PC-9 (cell line): Measurements from ENCODE around the gene CAMSAP3. TPM values are rescaled to one million over a fixed set of nuclear protein-coding genes. Genes with fewer than 3 reads are reported as not detected.

Experiments
- BruUV-seq: library from RNA; stranded (reverse); fragments of 400-500 nt; replicated peaks from 2 replicates; lab custom pipeline; 2021; lab: Mats Ljungman, UMichigan
- CTCF ChIA-PET: fragments of 300-600 bp; sonication (Branson Sonifier 250); formaldehyde crosslinking; loops from one replicate; lab custom pipeline; 2022; ENCODE audit warnings: antibody characterized with exemption; lab: Charles Lee
- POLR2A ChIA-PET: fragments of 300-600 bp; sonication (Branson Sonifier 250); formaldehyde crosslinking; loops from one replicate; lab custom pipeline; 2022; ENCODE audit warnings: antibody characterized with exemption; ENCODE audit not compliant: unreplicated experiment; lab: Charles Lee
- DNase-seq, 2 experiments: peaks; one replicate each; pipeline versions ENCODE4 v3.0.0 to v3.0.0-alpha.2; 2015 to 2022; ENCODE audit warnings: mixed read lengths in 1 of 2
- H2AFZ ChIP-seq: fragments of 200-600 bp; sonication (generic); 2 replicates; pipeline ENCODE4 v1.8.1; 2017; ENCODE audit warnings: antibody characterized with exemption
- H3F3A ChIP-seq: fragments of 200-600 bp; sonication (generic); 2 replicates; pipeline ENCODE4 v1.8.1; 2017; ENCODE audit warnings: antibody characterized with exemption, mild to moderate bottlenecking, low read depth; ENCODE audit not compliant: insufficient read depth
- H3K27ac ChIP-seq: fragments of 200-600 bp; sonication (generic); 2 replicates; pipeline ENCODE4 v1.6.1; 2016; ENCODE audit warnings: mixed run types
- H3K27me3 ChIP-seq: fragments of 200-600 bp; sonication (generic); 2 replicates; pipeline ENCODE4 v1.6.1; 2016; ENCODE audit warnings: low read depth, mixed run types; ENCODE audit not compliant: insufficient read depth
- H3K36me3 ChIP-seq: fragments of 200-600 bp; sonication (generic); 2 replicates; pipeline ENCODE4 v1.6.1; 2016; ENCODE audit warnings: low read depth, mixed run types
- H3K4me1 ChIP-seq: fragments of 200-600 bp; sonication (generic); replicated peaks from 2 replicates; pipeline ENCODE4 v1.6.1; 2016; ENCODE audit warnings: mixed run types; ENCODE audit not compliant: insufficient read depth
- H3K4me2 ChIP-seq: fragments of 200-600 bp; sonication (generic); 2 replicates; pipeline ENCODE4 v1.6.1; 2017; ENCODE audit warnings: mixed run types
- H3K4me3 ChIP-seq: fragments of 200-600 bp; sonication (generic); 2 replicates; pipeline ENCODE4 v1.6.1; 2016; ENCODE audit warnings: mixed run types
- H3K79me2 ChIP-seq: fragments of 200-600 bp; sonication (generic); 2 replicates; pipeline ENCODE4 v1.6.1; 2017; ENCODE audit warnings: low read depth, mixed run types
- H3K9me2 ChIP-seq: fragments of 200-600 bp; sonication (generic); 2 replicates; pipeline ENCODE4 v1.8.1; 2017; ENCODE audit warnings: mild to moderate bottlenecking; ENCODE audit not compliant: insufficient read depth
- H3K9me3 ChIP-seq: fragments of 200-600 bp; sonication (generic); 2 replicates; pipeline ENCODE4 v1.8.1; 2016; ENCODE audit warnings: low read depth; ENCODE audit not compliant: insufficient read depth
- H4K20me1 ChIP-seq: fragments of 200-600 bp; sonication (generic); 2 replicates; pipeline ENCODE4 v1.8.1; 2017; ENCODE audit not compliant: insufficient read depth
- CTCF ChIP-seq: fragments of 200-600 bp; sonication (generic); conservative IDR thresholded peaks from 2 replicates; pipeline ENCODE4 v1.6.1; 2017; ENCODE audit warnings: mixed run types, antibody characterized with exemption, mild to moderate bottlenecking, moderate library complexity
- EZH2 ChIP-seq: fragments of 200-600 bp; sonication (generic); IDR thresholded peaks from 2 replicates; pipeline ENCODE4 v1.8.0; 2017; ENCODE audit warnings: antibody characterized with exemption, low read depth
- intact Hi-C: fragments of 100-400 bp; cut with micrococcal nuclease; formaldehyde crosslinking; loops from one replicate; pipeline ENCODE4 v1.10.0; 2022; ENCODE audit not compliant: unreplicated experiment
- microRNA-seq: library from miRNA; unstranded; fragments of <30 nt; microRNA quantifications from one replicate; pipeline ENCODE4 v1.2.0, GENCODE V29; 2021; ENCODE audit warnings: borderline number of aligned reads, borderline replicate concordance
- total RNA-seq: library from RNA; stranded (reverse); gene quantifications from 2 replicates; pipeline ENCODE4 v1.2.3, GENCODE V29; 2021

Gene CAMSAP3
- total RNA-seq, 1 experiment from 2014 or later, result 25.9 TPM

GRCh38 chr19:7665076-7665475, 69.4 kb downstream of the CAMSAP3 start:
- POLR2A ChIA-PET, result no interaction called here
- TF ChIP-seq EZH2, result no peak
- TF ChIP-seq CTCF, result no peak

More at GRCh38 chr19:7665076-7665475, 69.4 kb downstream of the CAMSAP3 start:
- no peak overlapping the region for H2AFZ ChIP-seq
- no TSS peak for BruUV-seq
- H3K27me3 ChIP-seq, result peaks cover 60% of the 10 kb centered on the region
- DNase-seq, result no peak
- no peak overlapping the region for H3K4me3 ChIP-seq
- no peaks in the 10 kb centered on the region for H3F3A ChIP-seq
- H3K9me3 ChIP-seq, result no peaks in the 10 kb centered on the region
- no peaks in the 10 kb centered on the region for H3K4me1 ChIP-seq
- H3K4me2 ChIP-seq, result no peak overlapping the region
- H3K36me3 ChIP-seq, result no peaks in the 10 kb centered on the region
- no peaks in the 10 kb centered on the region for H4K20me1 ChIP-seq
- H3K27ac ChIP-seq, result no peak overlapping the region
- CTCF ChIA-PET, result interaction anchor here (0.7 kb wide), 1 partner anchor 723 kb away, joined by 3 read pairs; no protein-coding TSS in a partner anchor
- intact Hi-C loops, result no loop called here
- H3K79me2 ChIP-seq, result no peaks in the 10 kb centered on the region
- no peaks in the 10 kb centered on the region for H3K9me2 ChIP-seq

Small RNA genes lying within 50 kb of the gene (microRNA-seq; reads per million reads assigned to microRNA genes)
- not detected for gene MIR6792

Other genes with a start within 250 kb of the CAMSAP3 start
- gene ARHGEF18, start 246.9 kb upstream of the CAMSAP3 start, total RNA-seq, result 58.2 and 77.4 TPM in 2 replicates
- 10.5 and 16.0 TPM in 2 replicates for gene PEX11G, start 106.8 kb upstream of the CAMSAP3 start, total RNA-seq
- 60.7 and 85.3 TPM in 2 replicates for gene ZNF358, start 79.8 kb upstream of the CAMSAP3 start, total RNA-seq
- gene MCOLN1, start 73.2 kb upstream of the CAMSAP3 start, total RNA-seq, result 10.4 and 16.0 TPM in 2 replicates
- gene PNPLA6, start 60.1 kb upstream of the CAMSAP3 start, total RNA-seq, result 121 and 139 TPM in 2 replicates
- gene XAB2, start 33.7 kb downstream of the CAMSAP3 start, total RNA-seq, result 44.9 and 51.3 TPM in 2 replicates
- gene PET100, start 33.9 kb downstream of the CAMSAP3 start, total RNA-seq, result 149 and 222 TPM in 2 replicates
- gene PCP2, start 37.9 kb downstream of the CAMSAP3 start, total RNA-seq, result 0.92 and 1.0 TPM in 2 replicates
- 148 and 201 TPM in 2 replicates for gene STXBP2, start 41.2 kb downstream of the CAMSAP3 start, total RNA-seq
- gene RETN, start 73.2 kb downstream of the CAMSAP3 start, total RNA-seq, result not detected in 2 replicates
- not detected in 2 replicates for gene MCEMP1, start 81.2 kb downstream of the CAMSAP3 start, total RNA-seq
- gene TRAPPC5, start 85.0 kb downstream of the CAMSAP3 start, total RNA-seq, result 81.2 and 103 TPM in 2 replicates
- gene FCER2, start 106.3 kb downstream of the CAMSAP3 start, total RNA-seq, result not detected in 2 replicates
- not detected in 2 replicates for gene CLEC4G, start 136.2 kb downstream of the CAMSAP3 start, total RNA-seq
- gene CD209, start 151.7 kb downstream of the CAMSAP3 start, total RNA-seq, result not detected in 2 replicates
- not detected in 2 replicates for gene CLEC4M, start 167.4 kb downstream of the CAMSAP3 start, total RNA-seq
- gene EVI5L, start 234.4 kb downstream of the CAMSAP3 start, total RNA-seq, result 13.1 and 19.2 TPM in 2 replicates